Measurements from ENCODE around the gene AKIRIN1.
"Not testable (repeated sequence)": the region's sequence is repeated elsewhere in the genome, so short reads cannot be mapped to it uniquely, and the experiment has no call there.

AKIRIN1 gene

DNA sequence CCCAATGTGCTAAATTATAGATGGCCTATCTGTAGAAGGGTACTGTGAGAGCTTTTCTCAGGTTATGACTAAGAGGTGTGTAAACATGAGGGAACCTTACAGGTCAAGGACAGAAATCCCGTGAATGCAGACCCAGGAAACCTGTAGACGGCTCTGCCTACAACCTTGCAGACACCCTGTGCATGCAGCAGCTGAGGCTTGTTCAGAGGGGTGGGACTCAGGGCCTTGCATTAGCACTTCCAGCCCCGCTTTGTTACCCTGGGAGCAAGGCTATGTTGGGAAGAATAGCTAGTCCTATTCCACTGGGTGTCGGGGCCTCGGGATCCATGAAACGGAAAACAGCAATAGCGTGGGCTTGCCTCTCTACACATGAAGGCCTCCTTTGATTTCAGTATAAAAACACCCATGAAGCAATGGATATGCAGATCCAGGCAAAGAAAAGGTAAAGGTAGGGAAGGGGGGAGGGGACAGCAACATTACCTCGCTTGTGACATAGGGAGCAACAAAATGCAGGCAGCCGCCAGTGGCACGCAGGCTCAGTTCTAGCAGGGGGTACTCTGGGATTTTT, 25.6 kb downstream of the AKIRIN1 start:
- Histone ChIP-seq H2AFZ (ENCODE audit: low read length) (no peak overlapping the region), H3K9ac (ENCODE audit: low read depth, low read length, poor library complexity, severe bottlenecking) (no peak overlapping the region), H3K27me3 (ENCODE audit: insufficient read depth, low read length, poor library complexity, severe bottlenecking) (no peaks in the 10 kb centered on the region), H3K9me2 (replicated peaks; ENCODE audit: low read depth, low read length) (no peaks in the 10 kb centered on the region), H3K4me2 (ENCODE audit: low read depth, low read length, poor library complexity, severe bottlenecking) (no peak overlapping the region), H3K36me3 (ENCODE audit: insufficient read depth, low read length) (no peaks in the 10 kb centered on the region), H4K20me1 (ENCODE audit: insufficient read depth, low read length, poor library complexity, severe bottlenecking) (no peaks in the 10 kb centered on the region), H3K4me1 (ENCODE audit: insufficient read depth, low read length, poor library complexity, severe bottlenecking) (no peaks in the 10 kb centered on the region), H3K79me2 (ENCODE audit: insufficient read depth, low read length) (no peaks in the 10 kb centered on the region), H3F3A (ENCODE audit: low read depth) (no peaks in the 10 kb centered on the region), H3K4me3 (ENCODE audit: low read length, poor library complexity, severe bottlenecking) (no peak overlapping the region), H3K9me3 (ENCODE audit: insufficient read depth, low read depth, low read length) (no peaks in the 10 kb centered on the region)
- no peak for TF ChIP-seq CTCF (conservative IDR thresholded peaks at IDR 0.05; ENCODE audit: low read length)
- TF ChIP-seq EZH2phosphoT487 (IDR thresholded peaks at IDR 0.05; ENCODE audit: borderline replicate concordance): no peak

- no peaks in the 10 kb centered on the region for H3K9me2 ChIP-seq (replicated peaks; ENCODE audit: low read depth, low read length)
- H4K20me1 ChIP-seq (ENCODE audit: insufficient read depth, low read length, poor library complexity, severe bottlenecking): no peaks in the 10 kb centered on the region
- H3K4me3 ChIP-seq (ENCODE audit: low read length, poor library complexity, severe bottlenecking): no peak overlapping the region
- H3K27me3 ChIP-seq (ENCODE audit: insufficient read depth, low read length, poor library complexity, severe bottlenecking): no peaks in the 10 kb centered on the region
- H3K4me1 ChIP-seq (ENCODE audit: insufficient read depth, low read length, poor library complexity, severe bottlenecking): no peaks in the 10 kb centered on the region
- TF ChIP-seq CTCF (conservative IDR thresholded peaks at IDR 0.05; ENCODE audit: low read length) (no peak), EZH2phosphoT487 (IDR thresholded peaks at IDR 0.05; ENCODE audit: borderline replicate concordance) (no peak)
- H3K36me3 ChIP-seq (ENCODE audit: insufficient read depth, low read length): no peaks in the 10 kb centered on the region
- no peak overlapping the region for H3K4me2 ChIP-seq (ENCODE audit: low read depth, low read length, poor library complexity, severe bottlenecking)
- H3F3A ChIP-seq (ENCODE audit: low read depth): no peaks in the 10 kb centered on the region
- H3K9me3 ChIP-seq (ENCODE audit: insufficient read depth, low read depth, low read length): no peaks in the 10 kb centered on the region
- H3K9ac ChIP-seq (ENCODE audit: low read depth, low read length, poor library complexity, severe bottlenecking): no peak overlapping the region
- H2AFZ ChIP-seq (ENCODE audit: low read length): no peak overlapping the region
- no peaks in the 10 kb centered on the region for H3K79me2 ChIP-seq (ENCODE audit: insufficient read depth, low read length)
Observed at GRCh38 chr1:39017266-39017665, 26.2 kb downstream of the AKIRIN1 start.

DNA sequence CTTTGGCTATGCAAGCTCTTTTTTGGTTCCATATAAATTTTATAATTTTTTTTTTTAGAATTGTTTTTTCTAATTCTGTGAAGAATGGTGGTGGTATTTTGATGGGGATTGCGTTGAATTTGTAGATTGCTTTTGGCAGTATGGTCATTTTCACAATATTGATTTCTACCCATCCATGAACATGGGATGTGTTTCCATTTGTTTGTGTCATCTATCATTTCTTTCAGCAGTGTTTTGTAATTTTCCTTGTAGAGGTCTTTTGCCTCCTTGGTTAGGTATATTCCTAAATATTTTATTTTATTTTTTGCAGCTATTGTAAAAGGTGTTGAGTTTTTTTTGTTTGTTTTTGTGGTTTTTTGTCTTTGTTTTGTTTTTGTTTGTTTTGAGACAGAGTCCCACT, 29.4 kb downstream of the AKIRIN1 start:
- not testable (repeated sequence) for H3K4me1 ChIP-seq (ENCODE audit: insufficient read depth, low read length, poor library complexity, severe bottlenecking); H2AFZ ChIP-seq (ENCODE audit: low read length); H3K9ac ChIP-seq (ENCODE audit: low read depth, low read length, poor library complexity, severe bottlenecking); H3F3A ChIP-seq (ENCODE audit: low read depth); H3K4me2 ChIP-seq (ENCODE audit: low read depth, low read length, poor library complexity, severe bottlenecking); H3K9me2 ChIP-seq (replicated peaks; ENCODE audit: low read depth, low read length); H4K20me1 ChIP-seq (ENCODE audit: insufficient read depth, low read length, poor library complexity, severe bottlenecking); H3K9me3 ChIP-seq (ENCODE audit: insufficient read depth, low read depth, low read length); H3K27me3 ChIP-seq (ENCODE audit: insufficient read depth, low read length, poor library complexity, severe bottlenecking); H3K4me3 ChIP-seq (ENCODE audit: low read length, poor library complexity, severe bottlenecking); H3K36me3 ChIP-seq (ENCODE audit: insufficient read depth, low read length); H3K79me2 ChIP-seq (ENCODE audit: insufficient read depth, low read length)

GRCh38 chr1:39021426-39021825, 30.4 kb downstream of the AKIRIN1 start:
- TF ChIP-seq CTCF (conservative IDR thresholded peaks at IDR 0.05; ENCODE audit: low read length) (no peak), EZH2phosphoT487 (IDR thresholded peaks at IDR 0.05; ENCODE audit: borderline replicate concordance) (no peak)
- no peaks in the 10 kb centered on the region for H4K20me1 ChIP-seq (ENCODE audit: insufficient read depth, low read length, poor library complexity, severe bottlenecking)
- H3F3A ChIP-seq (ENCODE audit: low read depth): no peaks in the 10 kb centered on the region
- H3K4me3 ChIP-seq (ENCODE audit: low read length, poor library complexity, severe bottlenecking): no peak overlapping the region
- no peak overlapping the region for H2AFZ ChIP-seq (ENCODE audit: low read length)
- H3K9me3 ChIP-seq (ENCODE audit: insufficient read depth, low read depth, low read length): no peaks in the 10 kb centered on the region
- peaks cover 3% of the 10 kb centered on the region for H3K79me2 ChIP-seq (ENCODE audit: insufficient read depth, low read length)
- no peaks in the 10 kb centered on the region for H3K36me3 ChIP-seq (ENCODE audit: insufficient read depth, low read length)
- no peaks in the 10 kb centered on the region for H3K9me2 ChIP-seq (replicated peaks; ENCODE audit: low read depth, low read length)
- H3K4me2 ChIP-seq (ENCODE audit: low read depth, low read length, poor library complexity, severe bottlenecking): no peak overlapping the region
- no peaks in the 10 kb centered on the region for H3K27me3 ChIP-seq (ENCODE audit: insufficient read depth, low read length, poor library complexity, severe bottlenecking)
- H3K9ac ChIP-seq (ENCODE audit: low read depth, low read length, poor library complexity, severe bottlenecking): no peak overlapping the region
- H3K4me1 ChIP-seq (ENCODE audit: insufficient read depth, low read length, poor library complexity, severe bottlenecking): peaks cover 6% of the 10 kb centered on the region
